HG03103 (cell line): ENCODE measurements around the gene VLDLR.
"Not testable (repeated sequence)": the region's sequence is repeated elsewhere in the genome, so short reads cannot be mapped to it uniquely, and the experiment has no call there.

Experiments
- ATAC-seq: cut with Tn5 transposase; IDR thresholded peaks from one replicate; pipeline ENCODE4 v1.9.1; 2021; ENCODE audit warnings: low read depth; ENCODE audit not compliant: unreplicated experiment

Gene VLDLR

GRCh38 chr9:2707256-2707655 lies 85.7 kb downstream of the VLDLR start:
- ATAC-seq, result not testable (repeated sequence)
